Right lobe of liver (tissue), 4 donors: ENCODE data around the gene CDKAL1.

Source experiments
- POLR2A ChIP-seq: fragments of 450-650 bp; IDR thresholded peaks from one replicate; pipeline ENCODE4 v1.6.1; 2017; ENCODE audit warnings: antibody characterized with exemption, mild to moderate bottlenecking
- TF ChIP-seq, protein P1 (sequence below), 4 donors: fragments of 200-600 bp in 3 of 4; fragments of 450-650 bp in 1 of 4; IDR thresholded peaks; one replicate each; pipeline versions ENCODE4 v1.5.1 to v1.8.0; 2016 to 2022; ENCODE audit warnings: antibody characterized with exemption in 4 of 4, mild to moderate bottlenecking in 2 of 4
- donor health status: DM: no; HTN: no; CAD: no.
- donor health status: DM: no; HTN: no; CAD: no.
- donor health status: DM: no; HTN: yes; CAD: no.

DNA sequence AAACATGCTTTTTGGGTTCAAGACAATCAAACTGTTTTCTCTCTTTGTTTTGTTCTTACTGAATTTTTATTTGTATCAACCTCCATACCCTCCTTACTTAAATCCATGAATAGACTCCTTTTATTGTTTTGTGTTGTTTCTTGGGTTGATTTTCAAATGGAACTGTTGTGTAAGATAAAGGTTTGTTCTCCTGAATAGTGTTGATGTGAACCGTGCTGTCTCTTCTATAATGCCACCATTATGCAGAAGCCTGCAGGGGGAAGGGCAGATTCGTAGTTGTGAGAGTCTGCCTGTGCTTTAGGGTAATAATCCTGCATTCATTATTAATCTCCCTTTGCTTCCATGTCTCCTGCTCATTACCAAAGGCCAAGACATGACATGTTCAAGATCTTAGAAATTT lies 105.9 kb downstream of the CDKAL1 start:
- TF ChIP-seq, protein P1, sequence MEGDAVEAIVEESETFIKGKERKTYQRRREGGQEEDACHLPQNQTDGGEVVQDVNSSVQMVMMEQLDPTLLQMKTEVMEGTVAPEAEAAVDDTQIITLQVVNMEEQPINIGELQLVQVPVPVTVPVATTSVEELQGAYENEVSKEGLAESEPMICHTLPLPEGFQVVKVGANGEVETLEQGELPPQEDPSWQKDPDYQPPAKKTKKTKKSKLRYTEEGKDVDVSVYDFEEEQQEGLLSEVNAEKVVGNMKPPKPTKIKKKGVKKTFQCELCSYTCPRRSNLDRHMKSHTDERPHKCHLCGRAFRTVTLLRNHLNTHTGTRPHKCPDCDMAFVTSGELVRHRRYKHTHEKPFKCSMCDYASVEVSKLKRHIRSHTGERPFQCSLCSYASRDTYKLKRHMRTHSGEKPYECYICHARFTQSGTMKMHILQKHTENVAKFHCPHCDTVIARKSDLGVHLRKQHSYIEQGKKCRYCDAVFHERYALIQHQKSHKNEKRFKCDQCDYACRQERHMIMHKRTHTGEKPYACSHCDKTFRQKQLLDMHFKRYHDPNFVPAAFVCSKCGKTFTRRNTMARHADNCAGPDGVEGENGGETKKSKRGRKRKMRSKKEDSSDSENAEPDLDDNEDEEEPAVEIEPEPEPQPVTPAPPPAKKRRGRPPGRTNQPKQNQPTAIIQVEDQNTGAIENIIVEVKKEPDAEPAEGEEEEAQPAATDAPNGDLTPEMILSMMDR (IDR thresholded peaks at IDR 0.05) = no peak
- no peak for TF ChIP-seq POLR2A
